Activated CD4-positive, alpha-beta memory T cell treated with anti-CD3 and anti-CD28 coated beads, Interleukin-2, amount 10 ng/mL, durations not matched to agents 7 days and 5 days (primary cell): Measurements from ENCODE around the gene CECR2. TPM values are rescaled to one million over a fixed set of nuclear protein-coding genes. Genes with fewer than 3 reads are reported as not detected.

ENCODE experiments used
- CTCF ChIA-PET: fragments of 350-600 bp; sonication (Branson Sonifier 250); formaldehyde crosslinking; loops from one replicate; lab custom pipeline; 2021; ENCODE audit warnings: antibody characterized with exemption, inconsistent platforms; lab: Charles Lee
- POLR2A ChIA-PET: fragments of 350-600 bp; sonication (Branson Sonifier 250); formaldehyde crosslinking; loops from one replicate; lab custom pipeline; 2021; ENCODE audit warnings: antibody characterized with exemption; lab: Charles Lee
- DNase-seq: peaks from one replicate; pipeline ENCODE4 v3.0.0-alpha.2; 2020
- H3K27ac Mint-ChIP-seq: one replicate; pipeline ENCODE4 v1.8.0; 2021; ENCODE audit warnings: mild to moderate bottlenecking, mixed read lengths
- H3K27me3 Mint-ChIP-seq: one replicate; pipeline ENCODE4 v1.8.0; 2021; ENCODE audit warnings: mixed read lengths
- H3K36me3 Mint-ChIP-seq: one replicate; pipeline ENCODE4 v1.8.0; 2021; ENCODE audit warnings: low read depth, mixed read lengths
- H3K4me1 Mint-ChIP-seq: one replicate; pipeline ENCODE4 v1.8.0; 2021; ENCODE audit warnings: mixed read lengths
- H3K4me3 Mint-ChIP-seq: one replicate; pipeline ENCODE4 v1.8.0; 2021; ENCODE audit warnings: mild to moderate bottlenecking, mixed read lengths
- H3K9me3 Mint-ChIP-seq: one replicate; pipeline ENCODE4 v1.8.0; 2021; ENCODE audit warnings: mixed read lengths
- total RNA-seq, 2 experiments: library from RNA; stranded (reverse); gene quantifications; one replicate each; pipeline ENCODE4 v1.2.3, GENCODE V29; 2021

Gene CECR2
- total RNA-seq, 2 experiments from 2014 or later: 0.05 TPM; not detected in 1

GRCh38 chr22:17347724-17348123 lies 21.5 kb upstream of the CECR2 start:
- Mint-ChIP-seq H3K27ac (no peak overlapping the region), H3K27me3 (peaks cover 8% of the 10 kb centered on the region), H3K4me3 (no peak overlapping the region), H3K9me3 (no peaks in the 10 kb centered on the region), H3K36me3 (no peaks in the 10 kb centered on the region), H3K4me1 (peaks cover 3% of the 10 kb centered on the region)
- ChIA-PET CTCF (interaction anchor here (1.0 to 1.2 kb wide), 2 partner anchors 153 to 176 kb away, joined by 3 read pairs; no protein-coding TSS in a partner anchor), POLR2A (no interaction called here)
- no peak for DNase-seq

- DNase-seq: no peak
- no peak overlapping the region for H3K27ac Mint-ChIP-seq
- no peaks in the 10 kb centered on the region for H3K36me3 Mint-ChIP-seq
- H3K4me1 Mint-ChIP-seq: peaks cover 3% of the 10 kb centered on the region
- POLR2A ChIA-PET: no interaction called here
- H3K4me3 Mint-ChIP-seq: no peak overlapping the region
- H3K9me3 Mint-ChIP-seq: no peaks in the 10 kb centered on the region
- H3K27me3 Mint-ChIP-seq: peaks cover 8% of the 10 kb centered on the region
- CTCF ChIA-PET: interaction anchor here (0.6 to 1.2 kb wide), 2 partner anchors 153 to 185 kb away, joined by 3 read pairs; no protein-coding TSS in a partner anchor
Measured at GRCh38 chr22:17348464-17349103, 20.7 kb upstream of the CECR2 start.

- peaks cover 3% of the 10 kb centered on the region for H3K4me1 Mint-ChIP-seq
- DNase-seq: no peak
- CTCF ChIA-PET: interaction anchor here (0.6 to 1.2 kb wide), 2 partner anchors 152 to 184 kb away, joined by 3 read pairs; no protein-coding TSS in a partner anchor
- POLR2A ChIA-PET: no interaction called here
- no peaks in the 10 kb centered on the region for H3K36me3 Mint-ChIP-seq
- H3K27ac Mint-ChIP-seq: no peak overlapping the region
- H3K4me3 Mint-ChIP-seq: no peak overlapping the region
- H3K9me3 Mint-ChIP-seq: no peaks in the 10 kb centered on the region
- H3K27me3 Mint-ChIP-seq: peaks cover 8% of the 10 kb centered on the region
Measured at GRCh38 chr22:17349172-17349571, 20.1 kb upstream of the CECR2 start.

GRCh38 chr22:17350292-17350691 lies 19.0 kb upstream of the CECR2 start:
- Mint-ChIP-seq H3K27ac (no peak overlapping the region), H3K4me1 (peaks cover 3% of the 10 kb centered on the region), H3K4me3 (no peak overlapping the region), H3K9me3 (no peaks in the 10 kb centered on the region), H3K36me3 (no peaks in the 10 kb centered on the region), H3K27me3 (peaks cover 8% of the 10 kb centered on the region)
- ChIA-PET POLR2A (no interaction called here), CTCF (interaction anchor here (0.8 kb wide), 1 partner anchor 179 kb away, joined by 3 read pairs; no protein-coding TSS in a partner anchor)
- no peak for DNase-seq

- Mint-ChIP-seq H3K4me3 (no peak overlapping the region), H3K27ac (no peak overlapping the region), H3K9me3 (no peaks in the 10 kb centered on the region), H3K4me1 (peaks cover 3% of the 10 kb centered on the region), H3K27me3 (peaks cover 7% of the 10 kb centered on the region), H3K36me3 (no peaks in the 10 kb centered on the region)
- CTCF ChIA-PET: no interaction called here
- POLR2A ChIA-PET: no interaction called here
- DNase-seq: no peak
Measured at GRCh38 chr22:17352798-17353197, 16.5 kb upstream of the CECR2 start.

GRCh38 chr22:17357688-17358087 lies 11.6 kb upstream of the CECR2 start:
- no peak for DNase-seq
- Mint-ChIP-seq H3K4me3 (no peak overlapping the region), H3K9me3 (no peaks in the 10 kb centered on the region), H3K36me3 (no peaks in the 10 kb centered on the region), H3K27ac (no peak overlapping the region), H3K4me1 (no peaks in the 10 kb centered on the region), H3K27me3 (peaks cover 1% of the 10 kb centered on the region)
- ChIA-PET POLR2A (no interaction called here), CTCF (no interaction called here)

GRCh38 chr22:17358415-17358814 lies 10.8 kb upstream of the CECR2 start:
- no peaks in the 10 kb centered on the region for H3K4me1 Mint-ChIP-seq
- no peaks in the 10 kb centered on the region for H3K36me3 Mint-ChIP-seq
- POLR2A ChIA-PET: no interaction called here
- H3K27me3 Mint-ChIP-seq: peaks cover 3% of the 10 kb centered on the region
- H3K27ac Mint-ChIP-seq: no peak overlapping the region
- no peaks in the 10 kb centered on the region for H3K9me3 Mint-ChIP-seq
- H3K4me3 Mint-ChIP-seq: no peak overlapping the region
- CTCF ChIA-PET: interaction anchor here (0.6 to 0.7 kb wide), 2 partner anchors 30 to 498 kb away, joined by 3 read pairs; no protein-coding TSS in a partner anchor
- no peak for DNase-seq

- no peaks in the 10 kb centered on the region for H3K4me1 Mint-ChIP-seq
- CTCF ChIA-PET: no interaction called here
- DNase-seq: no peak
- H3K9me3 Mint-ChIP-seq: no peaks in the 10 kb centered on the region
- no peaks in the 10 kb centered on the region for H3K36me3 Mint-ChIP-seq
- H3K27me3 Mint-ChIP-seq: peaks cover 3% of the 10 kb centered on the region
- H3K27ac Mint-ChIP-seq: no peak overlapping the region
- H3K4me3 Mint-ChIP-seq: no peak overlapping the region
- POLR2A ChIA-PET: no interaction called here
Measured at GRCh38 chr22:17359501-17359900, 9.8 kb upstream of the CECR2 start.

GRCh38 chr22:17366329-17366728 lies 2.9 kb upstream of the CECR2 start:
- ChIA-PET CTCF (no interaction called here), POLR2A (no interaction called here)
- no peak for DNase-seq
- H3K27ac Mint-ChIP-seq: no peak overlapping the region
- H3K27me3 Mint-ChIP-seq: peaks cover 48% of the 10 kb centered on the region
- H3K4me3 Mint-ChIP-seq: no peak overlapping the region
- H3K4me1 Mint-ChIP-seq: peaks cover 18% of the 10 kb centered on the region
- H3K9me3 Mint-ChIP-seq: no peaks in the 10 kb centered on the region
- H3K36me3 Mint-ChIP-seq: no peaks in the 10 kb centered on the region

GRCh38 chr22:17366830-17367229 lies 2.4 kb upstream of the CECR2 start:
- POLR2A ChIA-PET: no interaction called here
- no peaks in the 10 kb centered on the region for H3K9me3 Mint-ChIP-seq
- H3K4me1 Mint-ChIP-seq: peaks cover 18% of the 10 kb centered on the region
- H3K36me3 Mint-ChIP-seq: no peaks in the 10 kb centered on the region
- DNase-seq: peak; percentile 32
- CTCF ChIA-PET: no interaction called here
- peaks cover 53% of the 10 kb centered on the region for H3K27me3 Mint-ChIP-seq
- H3K4me3 Mint-ChIP-seq: no peak overlapping the region
- no peak overlapping the region for H3K27ac Mint-ChIP-seq

GRCh38 chr22:17368144-17368543 lies 1.1 kb upstream of the CECR2 start:
- H3K4me1 Mint-ChIP-seq: peaks cover 18% of the 10 kb centered on the region
- H3K27me3 Mint-ChIP-seq: peaks cover 57% of the 10 kb centered on the region
- no peak overlapping the region for H3K4me3 Mint-ChIP-seq
- POLR2A ChIA-PET: no interaction called here
- no peaks in the 10 kb centered on the region for H3K9me3 Mint-ChIP-seq
- H3K36me3 Mint-ChIP-seq: no peaks in the 10 kb centered on the region
- DNase-seq: no peak
- no peak overlapping the region for H3K27ac Mint-ChIP-seq
- CTCF ChIA-PET: no interaction called here

GRCh38 chr22:17368554-17369438 lies 464 bp upstream of the CECR2 start:
- no peaks in the 10 kb centered on the region for H3K36me3 Mint-ChIP-seq
- peaks cover 61% of the 10 kb centered on the region for H3K27me3 Mint-ChIP-seq
- DNase-seq: no peak
- no peak overlapping the region for H3K4me3 Mint-ChIP-seq
- no peak overlapping the region for H3K27ac Mint-ChIP-seq
- no peaks in the 10 kb centered on the region for H3K9me3 Mint-ChIP-seq
- peaks cover 18% of the 10 kb centered on the region for H3K4me1 Mint-ChIP-seq
- ChIA-PET POLR2A (no interaction called here), CTCF (no interaction called here)

- no peak for DNase-seq
- ChIA-PET POLR2A (no interaction called here), CTCF (no interaction called here)
- Mint-ChIP-seq H3K27me3 (peaks cover 61% of the 10 kb centered on the region), H3K27ac (no peak overlapping the region), H3K4me3 (no peak overlapping the region), H3K9me3 (no peaks in the 10 kb centered on the region), H3K36me3 (no peaks in the 10 kb centered on the region), H3K4me1 (peaks cover 18% of the 10 kb centered on the region)
Measured at GRCh38 chr22:17370026-17370765, 936 bp downstream of the CECR2 start.
